ENCODE data around the gene ARRB2.

GRCh38 chr17:4711661-4712181 lies 1.3 kb downstream of the ARRB2 start:
- no peak for TF ChIP-seq POLR2A (IDR thresholded peaks at IDR 0.05)
- TF ChIP-seq, protein P1, sequence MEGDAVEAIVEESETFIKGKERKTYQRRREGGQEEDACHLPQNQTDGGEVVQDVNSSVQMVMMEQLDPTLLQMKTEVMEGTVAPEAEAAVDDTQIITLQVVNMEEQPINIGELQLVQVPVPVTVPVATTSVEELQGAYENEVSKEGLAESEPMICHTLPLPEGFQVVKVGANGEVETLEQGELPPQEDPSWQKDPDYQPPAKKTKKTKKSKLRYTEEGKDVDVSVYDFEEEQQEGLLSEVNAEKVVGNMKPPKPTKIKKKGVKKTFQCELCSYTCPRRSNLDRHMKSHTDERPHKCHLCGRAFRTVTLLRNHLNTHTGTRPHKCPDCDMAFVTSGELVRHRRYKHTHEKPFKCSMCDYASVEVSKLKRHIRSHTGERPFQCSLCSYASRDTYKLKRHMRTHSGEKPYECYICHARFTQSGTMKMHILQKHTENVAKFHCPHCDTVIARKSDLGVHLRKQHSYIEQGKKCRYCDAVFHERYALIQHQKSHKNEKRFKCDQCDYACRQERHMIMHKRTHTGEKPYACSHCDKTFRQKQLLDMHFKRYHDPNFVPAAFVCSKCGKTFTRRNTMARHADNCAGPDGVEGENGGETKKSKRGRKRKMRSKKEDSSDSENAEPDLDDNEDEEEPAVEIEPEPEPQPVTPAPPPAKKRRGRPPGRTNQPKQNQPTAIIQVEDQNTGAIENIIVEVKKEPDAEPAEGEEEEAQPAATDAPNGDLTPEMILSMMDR (IDR thresholded peaks at IDR 0.05): no peak

All from thyroid gland (tissue), 4 donors.